Stimulated activated CD4-positive, alpha-beta T cell treated with anti-CD3 and anti-CD28 coated beads, TNF-alpha, amount 100 ng/mL, for 1 hour (primary cell): ENCODE results near the gene NEK1.

Experiments used
- DNase-seq, 3 donors: peaks; one replicate each; pipeline ENCODE4 v3.0.0-alpha.2; 2020; ENCODE audit warnings: low read depth in 3 of 3, low spot score in 1 of 3

The NEK1 gene

GRCh38 chr4:169379688-169380087 lies 232.7 kb downstream of the NEK1 start:
- DNase-seq: no peak

- DNase-seq: no peak
Observed at GRCh38 chr4:169377367-169377766, 235.0 kb downstream of the NEK1 start.

GRCh38 chr4:169376421-169376820 lies 236.0 kb downstream of the NEK1 start:
- DNase-seq: no peak

- DNase-seq: no peak
Observed at GRCh38 chr4:169372791-169373190, 239.6 kb downstream of the NEK1 start.

- DNase-seq: no peak
Observed at GRCh38 chr4:169369634-169370033, 242.7 kb downstream of the NEK1 start.

- no peak for DNase-seq
Observed at GRCh38 chr4:169367826-169368225, 244.6 kb downstream of the NEK1 start.

- no peak for DNase-seq
Observed at GRCh38 chr4:169366821-169367220, 245.6 kb downstream of the NEK1 start.

GRCh38 chr4:169362607-169363006 lies 249.8 kb downstream of the NEK1 start:
- no peak for DNase-seq

- no peak for DNase-seq
Observed at GRCh38 chr4:169361756-169362155, 250.6 kb downstream of the NEK1 start.

GRCh38 chr4:169359961-169360360 lies 252.4 kb downstream of the NEK1 start:
- no peak for DNase-seq

- no peak for DNase-seq
Observed at GRCh38 chr4:169352360-169352759, 260.0 kb downstream of the NEK1 start.

- DNase-seq: no peak
Observed at GRCh38 chr4:169351872-169352271, 260.5 kb downstream of the NEK1 start.

GRCh38 chr4:169348541-169348940 lies 263.8 kb downstream of the NEK1 start:
- no peak for DNase-seq

- DNase-seq: no peak
Observed at GRCh38 chr4:169346840-169347239, 265.5 kb downstream of the NEK1 start.

GRCh38 chr4:169345316-169345721 lies 267.1 kb downstream of the NEK1 start:
- DNase-seq: no peak
